HL-60 (cell line): ENCODE results near the gene TMEM255B.
"Not testable (repeated sequence)": the region's sequence is repeated elsewhere in the genome, so short reads cannot be mapped to it uniquely, and the experiment has no call there.

Experiments used
- DNase-seq, 2 experiments: peaks; one replicate each; pipeline ENCODE4 v3.0.0-alpha.2; 2010 to 2020; ENCODE audit warnings: low read depth in 1 of 2, low spot score in 1 of 2
- H3K27ac ChIP-seq: fragments of 250-450 bp; sonication (Bioruptor Pico); replicated peaks from 2 replicates; pipeline ENCODE4 v1.5.1; 2020; ENCODE audit warnings: mild to moderate bottlenecking, moderate library complexity
- H3K27me3 ChIP-seq: fragments of 250-450 bp; sonication (Bioruptor Pico); 2 replicates; pipeline ENCODE4 v1.5.1; 2021; ENCODE audit warnings: mild to moderate bottlenecking, moderate library complexity; ENCODE audit not compliant: insufficient read depth, poor library complexity, severe bottlenecking
- H3K4me3 ChIP-seq: replicated peaks from 2 replicates; pipeline ENCODE4 v1.5.1; 2011; ENCODE audit warnings: mild to moderate bottlenecking, control low read depth, low read length; ENCODE audit not compliant: insufficient read depth
- GABPA ChIP-seq: IDR thresholded peaks from 2 replicates; pipeline ENCODE4 v1.6.1; 2012; ENCODE audit warnings: low read depth
- POLR2AphosphoS5 ChIP-seq: IDR thresholded peaks from 2 replicates; pipeline ENCODE4 v1.6.1; 2012; ENCODE audit warnings: low read depth
- REST ChIP-seq: IDR thresholded peaks from 2 replicates; pipeline ENCODE4 v1.6.1; 2012; ENCODE audit warnings: low read depth; ENCODE audit not compliant: insufficient replicate concordance
- SPI1 ChIP-seq: IDR thresholded peaks from 2 replicates; pipeline ENCODE4 v1.6.1; 2012; ENCODE audit warnings: low read depth, mild to moderate bottlenecking, borderline replicate concordance
- TF ChIP-seq, protein P1 (sequence below): IDR thresholded peaks from one replicate; pipeline ENCODE4 v1.5.1; 2011; ENCODE audit warnings: low read length, control low read depth, inconsistent platforms; ENCODE audit not compliant: insufficient read depth

Gene TMEM255B

DNA sequence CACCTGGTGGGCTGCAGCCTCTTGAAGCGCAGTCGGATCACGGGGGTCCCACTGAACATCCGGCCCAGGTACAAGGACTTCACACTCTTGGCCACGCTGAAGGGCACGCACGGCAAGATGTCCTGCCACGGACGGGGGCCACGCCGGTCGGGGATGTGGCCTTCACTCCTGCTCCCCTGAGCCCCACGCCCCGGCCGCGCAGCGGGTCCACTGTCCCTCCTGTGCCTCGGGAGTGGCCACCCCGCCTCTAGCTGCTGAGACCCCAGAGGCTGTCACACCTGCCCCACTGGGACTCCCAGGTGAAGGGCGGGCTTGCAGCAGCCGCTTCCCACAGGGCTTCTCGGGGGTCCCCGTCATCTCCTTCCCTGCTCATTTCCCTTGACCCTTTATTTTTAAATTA lies 73.6 kb downstream of the TMEM255B start:
- no peak for DNase-seq
- peaks cover 3% of the 10 kb centered on the region for H3K27me3 ChIP-seq
- TF ChIP-seq REST (no peak), GABPA (no peak), SPI1 (no peak), POLR2AphosphoS5 (no peak)
- TF ChIP-seq, protein P1, sequence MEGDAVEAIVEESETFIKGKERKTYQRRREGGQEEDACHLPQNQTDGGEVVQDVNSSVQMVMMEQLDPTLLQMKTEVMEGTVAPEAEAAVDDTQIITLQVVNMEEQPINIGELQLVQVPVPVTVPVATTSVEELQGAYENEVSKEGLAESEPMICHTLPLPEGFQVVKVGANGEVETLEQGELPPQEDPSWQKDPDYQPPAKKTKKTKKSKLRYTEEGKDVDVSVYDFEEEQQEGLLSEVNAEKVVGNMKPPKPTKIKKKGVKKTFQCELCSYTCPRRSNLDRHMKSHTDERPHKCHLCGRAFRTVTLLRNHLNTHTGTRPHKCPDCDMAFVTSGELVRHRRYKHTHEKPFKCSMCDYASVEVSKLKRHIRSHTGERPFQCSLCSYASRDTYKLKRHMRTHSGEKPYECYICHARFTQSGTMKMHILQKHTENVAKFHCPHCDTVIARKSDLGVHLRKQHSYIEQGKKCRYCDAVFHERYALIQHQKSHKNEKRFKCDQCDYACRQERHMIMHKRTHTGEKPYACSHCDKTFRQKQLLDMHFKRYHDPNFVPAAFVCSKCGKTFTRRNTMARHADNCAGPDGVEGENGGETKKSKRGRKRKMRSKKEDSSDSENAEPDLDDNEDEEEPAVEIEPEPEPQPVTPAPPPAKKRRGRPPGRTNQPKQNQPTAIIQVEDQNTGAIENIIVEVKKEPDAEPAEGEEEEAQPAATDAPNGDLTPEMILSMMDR, result no peak
- no peak overlapping the region for H3K4me3 ChIP-seq
- H3K27ac ChIP-seq, result no peak overlapping the region

- H3K27ac ChIP-seq, result no peak overlapping the region
- peaks cover 3% of the 10 kb centered on the region for H3K27me3 ChIP-seq
- DNase-seq, result no peak
- no peak overlapping the region for H3K4me3 ChIP-seq
- TF ChIP-seq POLR2AphosphoS5 (no peak), REST (no peak), GABPA (no peak), SPI1 (no peak)
- TF ChIP-seq, protein P1, result no peak
Measured at GRCh38 chr13:113833111-113833830, 74.2 kb downstream of the TMEM255B start.

- not testable (repeated sequence) for H3K27me3 ChIP-seq, H3K4me3 ChIP-seq, H3K27ac ChIP-seq, DNase-seq
Measured at GRCh38 chr13:113834006-113834405, 75.0 kb downstream of the TMEM255B start.

- Histone ChIP-seq H3K27ac (no peak overlapping the region), H3K27me3 (peaks cover 3% of the 10 kb centered on the region), H3K4me3 (no peak overlapping the region)
- DNase-seq, result no peak
- TF ChIP-seq GABPA (no peak), REST (no peak), SPI1 (no peak), POLR2AphosphoS5 (no peak)
- TF ChIP-seq, protein P1, result no peak
Measured at GRCh38 chr13:113834496-113835200, 75.6 kb downstream of the TMEM255B start.
